ENCODE measurements around the gene OLA1. TPM values are rescaled to one million over a fixed set of nuclear protein-coding genes. Genes with fewer than 3 reads are reported as not detected.

Gene OLA1
- total and polyA plus RNA-seq, 9 of the 15 experiments (the other 6 are each of a cell fraction or from before 2014, with no cell fraction given), result 208 to 353 (median 225) TPM

- TF ChIP-seq CUX1 (CRISPR knock-in tag; IDR thresholded peaks at IDR 0.05), result peak; percentile 77; the same call in 1 of the 2 replicates
- no peak for TF ChIP-seq HOMEZ (CRISPR knock-in tag; IDR thresholded peaks at IDR 0.05)
- TF ChIP-seq NBN (IDR thresholded peaks at IDR 0.05; ENCODE audit: low read depth), result no peak
- TF ChIP-seq MYC (IDR thresholded peaks at IDR 0.05; ENCODE audit: low read depth, low read length), result peak; percentile 69; the same call in 1 of the 2 replicates
- TF ChIP-seq MYC (CRISPR knock-in tag; IDR thresholded peaks at IDR 0.05; ENCODE audit: borderline replicate concordance, low read depth), result no peak
- TF ChIP-seq ZNF79 (CRISPR knock-in tag; IDR thresholded peaks at IDR 0.05; ENCODE audit: low read depth), result no peak
- TF ChIP-seq GABPB1 (CRISPR knock-in tag; IDR thresholded peaks at IDR 0.05), result 0 out of 2 replicates have a peak, but pooled peaks have one; percentile 18
- no peak for TF ChIP-seq HNRNPUL1 (IDR thresholded peaks at IDR 0.05; ENCODE audit: low read length)
- TF ChIP-seq MAFK (IDR thresholded peaks at IDR 0.05; ENCODE audit: low read length), result peak; percentile 39; the same call in 1 of the 2 replicates
- TF ChIP-seq ZNF830 (CRISPR knock-in tag; IDR thresholded peaks at IDR 0.05), result no peak
- TF ChIP-seq NFE2 (IDR thresholded peaks at IDR 0.05; ENCODE audit: low read depth), result peak; percentile 21; the same call in 1 of the 2 replicates
- TF ChIP-seq SREBF1 (IDR thresholded peaks at IDR 0.05; ENCODE audit: borderline replicate concordance, low read depth, low read length), result no peak
- TF ChIP-seq CHCHD3 (CRISPR knock-in tag; IDR thresholded peaks at IDR 0.05), result 0 out of 2 replicates have a peak, but pooled peaks have one; percentile 31
- peak; percentile 53 for TF ChIP-seq PBX2 (CRISPR knock-in tag; IDR thresholded peaks at IDR 0.05; ENCODE audit: low read depth)
- peak; percentile 99 for TF ChIP-seq PBX2 (tag; conservative IDR thresholded peaks at IDR 0.05; ENCODE audit: low read depth)
- TF ChIP-seq POLR2AphosphoS5 (IDR thresholded peaks at IDR 0.05; ENCODE audit: control insufficient read depth, insufficient read depth, low read depth, low read length), result peak; percentile 94
- peak; percentile 97 to 99 for TF ChIP-seq FOXA3 (CRISPR knock-in tag; conservative IDR thresholded peaks at IDR 0.05 in 1 of 2, IDR thresholded peaks at IDR 0.05 in 1 of 2)
- TF ChIP-seq GTF2F1 (IDR thresholded peaks at IDR 0.05; ENCODE audit: low read depth, low read length), result no peak
- 0 out of 2 replicates have a peak, but pooled peaks have one; percentile 17 for TF ChIP-seq TOE1 (IDR thresholded peaks at IDR 0.05; ENCODE audit: borderline replicate concordance)
- no peak for TF ChIP-seq TOE1 (CRISPR knock-in tag; IDR thresholded peaks at IDR 0.05; ENCODE audit: borderline replicate concordance, low read depth)
These were observed 173.5 kb downstream of the OLA1 start (continued) for GRCh38 chr2:174074831-174075230.

All from K562 (cell line).